CD4-positive, alpha-beta T cell treated with Interferon gamma for 1 hour (primary cell): ENCODE results near the gene ZNF777.

Source experiments
- DNase-seq: peaks from one replicate; pipeline ENCODE4 v3.0.0-alpha.2; 2020

ZNF777 gene

GRCh38 chr7:149475121-149476045 is 14.5 kb upstream of the ZNF777 start:
- DNase-seq = no peak

- no peak for DNase-seq
Measured at GRCh38 chr7:149474309-149475120, 13.7 kb upstream of the ZNF777 start.

- DNase-seq = no peak
Measured at GRCh38 chr7:149473251-149473650, 12.4 kb upstream of the ZNF777 start.

- DNase-seq = no peak
Measured at GRCh38 chr7:149471289-149471953, 10.6 kb upstream of the ZNF777 start.

GRCh38 chr7:149469806-149470205 is 8.9 kb upstream of the ZNF777 start:
- DNase-seq = no peak

- DNase-seq = no peak
Measured at GRCh38 chr7:149468208-149468607, 7.3 kb upstream of the ZNF777 start.

GRCh38 chr7:149467321-149467859 is 6.5 kb upstream of the ZNF777 start:
- DNase-seq = no peak

- no peak for DNase-seq
Measured at GRCh38 chr7:149466364-149466763, 5.5 kb upstream of the ZNF777 start.

GRCh38 chr7:149463500-149464161 is 2.8 kb upstream of the ZNF777 start:
- no peak for DNase-seq

GRCh38 chr7:149462101-149462520 is 1.2 kb upstream of the ZNF777 start:
- no peak for DNase-seq

- DNase-seq = no peak
Measured at GRCh38 chr7:149459540-149460452, 1.1 kb downstream of the ZNF777 start.

GRCh38 chr7:149459201-149459539 is 1.7 kb downstream of the ZNF777 start:
- no peak for DNase-seq

GRCh38 chr7:149458235-149458634 is 2.6 kb downstream of the ZNF777 start:
- DNase-seq = no peak

GRCh38 chr7:149457766-149458165 is 3.1 kb downstream of the ZNF777 start:
- no peak for DNase-seq

GRCh38 chr7:149456506-149457421 is 4.1 kb downstream of the ZNF777 start:
- DNase-seq = no peak

- no peak for DNase-seq
Measured at GRCh38 chr7:149455175-149455950, 5.5 kb downstream of the ZNF777 start.

- no peak for DNase-seq
Measured at GRCh38 chr7:149454750-149455149, 6.1 kb downstream of the ZNF777 start.

- no peak for DNase-seq
Measured at GRCh38 chr7:149454006-149454405, 6.9 kb downstream of the ZNF777 start.

GRCh38 chr7:149450821-149451220 is 10.0 kb downstream of the ZNF777 start:
- no peak for DNase-seq

GRCh38 chr7:149449897-149450296 is 11.0 kb downstream of the ZNF777 start:
- DNase-seq = no peak
